H1 (cell line): Measurements from ENCODE around the gene RETREG1. TPM values are rescaled to one million over a fixed set of nuclear protein-coding genes. Genes with fewer than 3 reads are reported as not detected.

Experiments used
- BCL11A ChIP-seq, 2 experiments: IDR thresholded peaks; one replicate each; pipeline ENCODE4 v1.6.1; 2011; ENCODE audit warnings: low read depth in 2 of 2, low read length in 2 of 2, mild to moderate bottlenecking in 2 of 2
- CBX5 ChIP-seq: fragments of 300-800, 300-1000 bp; sonication (generic); IDR thresholded peaks from 2 replicates; pipeline ENCODE4 v1.7.1; 2016; ENCODE audit warnings: antibody characterized with exemption, low read length, low read depth
- EZH2 ChIP-seq: fragments of 200-600 bp; sonication (generic); IDR thresholded peaks from 2 replicates; pipeline ENCODE4 v1.7.1; 2012; ENCODE audit warnings: low read depth, mild to moderate bottlenecking, moderate library complexity, low read length, inconsistent platforms; ENCODE audit not compliant: severe bottlenecking
- NRF1 ChIP-seq: IDR thresholded peaks from 2 replicates; pipeline ENCODE4 v1.6.1; 2011; ENCODE audit warnings: mild to moderate bottlenecking, low read depth, low read length, improper control_type of control experiment
- RNF2 ChIP-seq: fragments of 200-900, 300-1000 bp; sonication (generic); IDR thresholded peaks from 2 replicates; pipeline ENCODE4 v1.7.1; 2016; ENCODE audit warnings: borderline replicate concordance, low read depth, mild to moderate bottlenecking, antibody characterized with exemption, low read length; ENCODE audit not compliant: poor library complexity, severe bottlenecking; ENCODE audit errors: missing control alignments
- RXRA ChIP-seq: IDR thresholded peaks from 2 replicates; pipeline ENCODE4 v1.6.1; 2011; ENCODE audit warnings: low read depth, mild to moderate bottlenecking, low read length, moderate library complexity; ENCODE audit not compliant: insufficient read depth
- polyA plus RNA-seq, 7 experiments: library from polyadenylated mRNA; depleted of rRNA in 3 of 7; stranded (reverse) in 5 of 7; unstranded in 2 of 7; fragments of >200 nt in 5 of 7; fragments of 200-250 nt in 2 of 7; gene quantifications; 1 replicate in 5 of 7; 2 replicates in 1 of 7; 4 replicates in 1 of 7; pipeline versions ENCODE4 v1.2.1 to v1.2.3, GENCODE V29; 2011 to 2013; ENCODE audit warnings: missing spikeins in 2 of 7, mixed read lengths in 2 of 7
- total RNA-seq: library from RNA; stranded (reverse); fragmentation: NEBNext Ultra II Directional; extraction: Animal tissue kit (Norgen Biotek cat#: 25700); gene quantifications from 2 replicates; pipeline ENCODE4 v1.2.1, GENCODE V29; 2021

The RETREG1 gene
- total and polyA plus RNA-seq, 2 of the 8 experiments (the other 6 are each of a cell fraction or from before 2014, with no cell fraction given): 0.62 to 1.9 TPM

DNA sequence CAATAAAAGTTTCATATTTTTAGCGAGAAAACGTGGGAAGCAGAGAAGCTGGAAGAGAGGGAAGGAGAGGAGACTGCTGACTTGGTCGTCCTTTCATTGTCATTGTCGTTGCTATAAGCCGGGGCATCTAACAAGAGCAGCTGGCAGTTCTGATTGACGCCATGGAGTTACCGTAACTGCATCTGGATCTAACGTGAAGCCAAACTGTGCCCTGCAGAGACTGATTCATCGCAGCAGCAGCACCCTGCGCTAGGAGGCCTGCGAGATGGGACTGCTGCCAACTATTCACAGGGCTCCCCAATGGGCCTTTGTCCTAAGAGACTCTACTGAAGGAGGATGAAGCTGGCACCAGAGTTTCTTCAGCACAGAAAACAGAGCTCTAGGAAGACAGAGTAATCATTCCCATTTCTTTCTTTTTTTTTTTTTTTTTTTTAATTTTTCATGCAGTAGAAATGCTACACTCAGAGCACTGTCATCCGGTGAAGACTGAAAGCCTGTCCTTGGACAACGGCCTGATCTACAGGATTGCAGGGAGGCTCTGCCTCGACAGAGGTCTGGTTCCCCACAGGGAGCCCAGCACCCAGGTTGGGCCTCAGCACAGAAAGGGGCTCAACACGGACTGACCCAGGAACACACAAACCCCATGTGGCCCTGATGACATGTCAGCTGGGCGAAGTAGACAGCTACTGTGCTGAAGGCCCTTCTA, 47.8 kb downstream of the RETREG1 start (continued):
- TF ChIP-seq NRF1: no peak
- TF ChIP-seq RNF2: no peak
- no peak for TF ChIP-seq BCL11A (IDR thresholded peaks at IDR 0.05; ENCODE audit: low read depth in 2 of 2, low read length in 2 of 2)
- no peak for TF ChIP-seq EZH2
- TF ChIP-seq CBX5: no peak
- TF ChIP-seq RXRA: no peak
- TF ChIP-seq, all 59 proteins: peak for 0
